ENCODE results near the gene GNAZ.

DNA sequence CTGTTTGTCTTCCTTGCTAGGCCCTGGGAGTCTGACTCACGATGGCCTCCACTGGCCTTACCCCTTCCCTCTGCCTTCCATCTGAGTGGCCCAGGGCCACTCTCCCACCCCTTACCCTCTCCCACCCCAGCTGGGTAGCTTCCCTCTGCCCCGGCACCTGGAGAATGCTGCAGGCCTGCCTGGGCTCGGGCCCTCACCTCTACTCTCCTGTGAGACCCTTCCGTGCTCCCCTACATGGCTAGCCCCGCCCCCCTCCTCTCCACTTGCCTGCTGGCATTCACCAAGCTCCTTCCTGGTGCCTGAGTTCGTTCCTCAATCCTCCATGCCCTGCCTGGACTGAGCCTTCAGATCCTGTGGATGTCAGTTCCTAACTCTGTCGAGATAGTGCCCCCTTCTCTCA, 83.7 kb downstream of the GNAZ start:
- TF ChIP-seq, protein P1, sequence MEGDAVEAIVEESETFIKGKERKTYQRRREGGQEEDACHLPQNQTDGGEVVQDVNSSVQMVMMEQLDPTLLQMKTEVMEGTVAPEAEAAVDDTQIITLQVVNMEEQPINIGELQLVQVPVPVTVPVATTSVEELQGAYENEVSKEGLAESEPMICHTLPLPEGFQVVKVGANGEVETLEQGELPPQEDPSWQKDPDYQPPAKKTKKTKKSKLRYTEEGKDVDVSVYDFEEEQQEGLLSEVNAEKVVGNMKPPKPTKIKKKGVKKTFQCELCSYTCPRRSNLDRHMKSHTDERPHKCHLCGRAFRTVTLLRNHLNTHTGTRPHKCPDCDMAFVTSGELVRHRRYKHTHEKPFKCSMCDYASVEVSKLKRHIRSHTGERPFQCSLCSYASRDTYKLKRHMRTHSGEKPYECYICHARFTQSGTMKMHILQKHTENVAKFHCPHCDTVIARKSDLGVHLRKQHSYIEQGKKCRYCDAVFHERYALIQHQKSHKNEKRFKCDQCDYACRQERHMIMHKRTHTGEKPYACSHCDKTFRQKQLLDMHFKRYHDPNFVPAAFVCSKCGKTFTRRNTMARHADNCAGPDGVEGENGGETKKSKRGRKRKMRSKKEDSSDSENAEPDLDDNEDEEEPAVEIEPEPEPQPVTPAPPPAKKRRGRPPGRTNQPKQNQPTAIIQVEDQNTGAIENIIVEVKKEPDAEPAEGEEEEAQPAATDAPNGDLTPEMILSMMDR (IDR thresholded peaks at IDR 0.05; ENCODE audit: low read depth, low read length), result no peak
- no peak for TF ChIP-seq POLR2A (IDR thresholded peaks at IDR 0.05; ENCODE audit: extremely low read depth, insufficient read length)

All from NB4 (cell line).